DND-41 (cell line): ENCODE measurements around the gene SATB1.

Experiments used
- ATAC-seq: fragments of 200-7000 bp; cut with Tn5 transposase; 3 replicates; pipeline ENCODE4 v1.9.1; 2021; ENCODE audit warnings: low read depth; ENCODE audit not compliant: insufficient read depth
- DNase-seq: peaks from one replicate; pipeline ENCODE4 v3.0.0-alpha.2; 2020
- H2AFZ ChIP-seq: 2 replicates; pipeline ENCODE4 v1.6.0; 2012; ENCODE audit warnings: low read depth, low read length
- H3K27ac ChIP-seq: 2 replicates; pipeline ENCODE4 v1.5.1; 2012; ENCODE audit warnings: low read length, inconsistent platforms
- H3K27me3 ChIP-seq: fragments of 200-600 bp; sonication (generic); 2 replicates; pipeline ENCODE4 v1.6.0; 2012; ENCODE audit warnings: low read length, mild to moderate bottlenecking, inconsistent platforms; ENCODE audit not compliant: insufficient read depth, poor library complexity
- H3K36me3 ChIP-seq: 2 replicates; pipeline ENCODE4 v1.5.1; 2012; ENCODE audit warnings: low read length, inconsistent platforms; ENCODE audit not compliant: insufficient read depth
- H3K4me1 ChIP-seq: 2 replicates; pipeline ENCODE4 v1.5.1; 2012; ENCODE audit warnings: mild to moderate bottlenecking, low read length; ENCODE audit not compliant: insufficient read depth
- H3K4me2 ChIP-seq: 2 replicates; pipeline ENCODE4 v1.6.0; 2012; ENCODE audit warnings: mild to moderate bottlenecking, moderate library complexity, low read length, inconsistent platforms; ENCODE audit not compliant: insufficient read depth
- H3K4me3 ChIP-seq, 2 experiments: fragments of 200-600 bp in 1 of 2; shearing (Covaris generic) in 1 of 2; 2 replicates each; pipeline ENCODE4 v1.5.1; 2012 to 2016; ENCODE audit warnings: inconsistent platforms in 2 of 2, low read length in 2 of 2, mild to moderate bottlenecking in 2 of 2, low read depth in 1 of 2, moderate library complexity in 1 of 2
- H3K79me2 ChIP-seq: 2 replicates; pipeline ENCODE4 v1.6.0; 2012; ENCODE audit warnings: low read length, inconsistent platforms; ENCODE audit not compliant: insufficient read depth
- H3K9ac ChIP-seq: 2 replicates; pipeline ENCODE4 v1.6.0; 2012; ENCODE audit warnings: low read depth, mild to moderate bottlenecking, inconsistent platforms, low read length, moderate library complexity
- H3K9me3 ChIP-seq: 2 replicates; pipeline ENCODE4 v1.5.1; 2012; ENCODE audit warnings: low read length, moderate library complexity, mild to moderate bottlenecking, inconsistent platforms; ENCODE audit not compliant: insufficient read depth, severe bottlenecking
- H4K20me1 ChIP-seq: 2 replicates; pipeline ENCODE4 v1.6.0; 2012; ENCODE audit warnings: low read length; ENCODE audit not compliant: insufficient read depth
- EZH2 ChIP-seq: IDR thresholded peaks from 3 replicates; pipeline ENCODE4 v1.6.1; 2012; ENCODE audit warnings: borderline replicate concordance, low read depth, mild to moderate bottlenecking, moderate library complexity, low read length, inconsistent platforms; ENCODE audit not compliant: severe bottlenecking
- TF ChIP-seq, protein P1 (sequence below): IDR thresholded peaks from 2 replicates; pipeline ENCODE4 v1.5.1; 2012; ENCODE audit warnings: borderline replicate concordance, low read length, moderate library complexity, mild to moderate bottlenecking; ENCODE audit not compliant: poor library complexity, severe bottlenecking; ENCODE audit errors: extremely low read depth

SATB1 gene

DNA sequence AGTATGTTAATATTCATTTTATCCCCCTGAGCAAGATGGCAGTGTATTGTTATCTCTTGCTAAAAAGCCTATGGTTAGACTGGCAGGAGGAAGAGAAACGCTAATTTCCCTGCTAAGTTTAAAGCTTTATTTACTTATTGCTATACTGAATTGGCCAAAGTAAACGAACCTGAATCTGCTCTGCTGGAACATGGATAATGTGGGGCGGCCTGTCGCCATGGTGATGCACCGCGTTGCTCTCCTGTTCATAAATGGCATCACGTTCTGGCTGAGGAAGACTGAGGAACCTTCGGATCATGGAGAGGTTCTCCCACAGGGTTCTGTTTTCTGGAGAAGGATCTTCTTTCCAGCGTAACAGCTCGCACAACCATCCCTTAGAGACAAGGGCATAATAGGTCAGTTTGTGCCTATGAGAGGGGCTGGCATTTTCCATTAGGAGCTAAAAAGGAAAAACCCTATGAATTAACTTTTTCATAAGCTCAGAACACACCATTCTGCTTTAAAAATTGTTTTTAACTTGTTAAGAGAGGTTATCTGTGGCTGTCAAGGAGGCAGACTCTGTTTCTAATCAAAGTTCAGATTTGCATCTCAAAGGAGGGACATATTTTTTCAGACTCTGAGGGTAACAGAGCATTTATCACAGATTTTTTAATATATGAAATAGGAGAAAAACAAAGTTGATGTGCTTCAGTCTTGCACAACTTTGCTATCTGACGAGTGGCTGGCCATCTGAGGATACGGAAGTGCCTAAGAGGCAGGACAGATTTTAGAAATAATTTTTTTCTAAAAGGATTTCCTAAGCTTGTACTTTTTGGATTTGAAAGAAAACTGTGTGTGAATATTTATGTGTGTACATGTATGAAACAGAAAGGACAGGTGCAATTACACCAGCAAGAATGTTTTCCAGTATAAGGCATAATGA lies 73.1 kb downstream of the SATB1 start:
- H3K4me2 ChIP-seq, result no peak overlapping the region
- TF ChIP-seq, protein P1, sequence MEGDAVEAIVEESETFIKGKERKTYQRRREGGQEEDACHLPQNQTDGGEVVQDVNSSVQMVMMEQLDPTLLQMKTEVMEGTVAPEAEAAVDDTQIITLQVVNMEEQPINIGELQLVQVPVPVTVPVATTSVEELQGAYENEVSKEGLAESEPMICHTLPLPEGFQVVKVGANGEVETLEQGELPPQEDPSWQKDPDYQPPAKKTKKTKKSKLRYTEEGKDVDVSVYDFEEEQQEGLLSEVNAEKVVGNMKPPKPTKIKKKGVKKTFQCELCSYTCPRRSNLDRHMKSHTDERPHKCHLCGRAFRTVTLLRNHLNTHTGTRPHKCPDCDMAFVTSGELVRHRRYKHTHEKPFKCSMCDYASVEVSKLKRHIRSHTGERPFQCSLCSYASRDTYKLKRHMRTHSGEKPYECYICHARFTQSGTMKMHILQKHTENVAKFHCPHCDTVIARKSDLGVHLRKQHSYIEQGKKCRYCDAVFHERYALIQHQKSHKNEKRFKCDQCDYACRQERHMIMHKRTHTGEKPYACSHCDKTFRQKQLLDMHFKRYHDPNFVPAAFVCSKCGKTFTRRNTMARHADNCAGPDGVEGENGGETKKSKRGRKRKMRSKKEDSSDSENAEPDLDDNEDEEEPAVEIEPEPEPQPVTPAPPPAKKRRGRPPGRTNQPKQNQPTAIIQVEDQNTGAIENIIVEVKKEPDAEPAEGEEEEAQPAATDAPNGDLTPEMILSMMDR, result no peak
- TF ChIP-seq EZH2, result no peak
- no peak overlapping the region for H3K9ac ChIP-seq
- H4K20me1 ChIP-seq, result no peaks in the 10 kb centered on the region
- H3K27me3 ChIP-seq, result no peaks in the 10 kb centered on the region
- H3K4me3 ChIP-seq, result no peak overlapping the region
- ATAC-seq (no peak), DNase-seq (no peak)
- H3K79me2 ChIP-seq, result 0 out of 2 replicates have a peak, but pooled peaks cover 3% of the 10 kb centered on the region
- H2AFZ ChIP-seq, result no peak overlapping the region
- no peak overlapping the region for H3K27ac ChIP-seq
- H3K36me3 ChIP-seq, result peaks cover 66% of the 10 kb centered on the region
- H3K9me3 ChIP-seq, result no peaks in the 10 kb centered on the region
- H3K4me1 ChIP-seq, result no peaks in the 10 kb centered on the region

DNA sequence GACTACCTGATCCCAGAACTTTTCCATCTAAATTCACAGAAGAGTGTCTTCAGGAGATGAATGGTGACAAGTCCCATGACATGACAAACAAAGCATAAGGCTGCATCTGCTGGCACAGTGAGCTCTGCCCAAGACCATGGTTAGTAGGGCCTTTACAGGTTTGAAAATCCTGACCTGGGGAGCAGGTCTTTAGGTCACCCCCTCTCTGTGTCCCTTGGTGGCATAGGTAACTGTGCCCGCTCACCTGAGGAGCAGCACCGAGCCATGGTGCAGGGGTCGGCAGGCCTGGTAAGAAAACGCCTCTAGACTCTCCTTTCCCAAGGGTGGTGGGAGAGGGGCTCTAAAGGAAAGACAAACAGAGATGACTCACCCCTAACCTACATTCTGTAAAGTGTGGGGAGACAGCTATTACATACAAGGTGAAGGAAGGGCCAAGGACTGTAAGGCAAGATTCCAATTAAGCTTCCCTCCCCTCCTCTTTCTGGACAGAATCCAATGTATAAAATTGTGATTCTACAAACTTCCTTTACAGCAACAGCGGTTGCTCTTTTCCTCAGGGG lies 74.0 kb downstream of the SATB1 start:
- TF ChIP-seq EZH2, result no peak
- TF ChIP-seq, protein P1, result no peak
- H3K4me3 ChIP-seq, result no peak overlapping the region
- H3K9me3 ChIP-seq, result no peaks in the 10 kb centered on the region
- no peaks in the 10 kb centered on the region for H3K4me1 ChIP-seq
- no peaks in the 10 kb centered on the region for H3K27me3 ChIP-seq
- no peak overlapping the region for H2AFZ ChIP-seq
- no peak overlapping the region for H3K9ac ChIP-seq
- DNase-seq (no peak), ATAC-seq (no peak)
- H3K4me2 ChIP-seq, result no peak overlapping the region
- H4K20me1 ChIP-seq, result no peaks in the 10 kb centered on the region
- 0 out of 2 replicates have a peak, but pooled peaks cover 3% of the 10 kb centered on the region for H3K79me2 ChIP-seq
- peak overlapping the region; percentile 9; the same call in 1 of the 2 replicates for H3K27ac ChIP-seq
- peaks cover 68% of the 10 kb centered on the region for H3K36me3 ChIP-seq

DNA sequence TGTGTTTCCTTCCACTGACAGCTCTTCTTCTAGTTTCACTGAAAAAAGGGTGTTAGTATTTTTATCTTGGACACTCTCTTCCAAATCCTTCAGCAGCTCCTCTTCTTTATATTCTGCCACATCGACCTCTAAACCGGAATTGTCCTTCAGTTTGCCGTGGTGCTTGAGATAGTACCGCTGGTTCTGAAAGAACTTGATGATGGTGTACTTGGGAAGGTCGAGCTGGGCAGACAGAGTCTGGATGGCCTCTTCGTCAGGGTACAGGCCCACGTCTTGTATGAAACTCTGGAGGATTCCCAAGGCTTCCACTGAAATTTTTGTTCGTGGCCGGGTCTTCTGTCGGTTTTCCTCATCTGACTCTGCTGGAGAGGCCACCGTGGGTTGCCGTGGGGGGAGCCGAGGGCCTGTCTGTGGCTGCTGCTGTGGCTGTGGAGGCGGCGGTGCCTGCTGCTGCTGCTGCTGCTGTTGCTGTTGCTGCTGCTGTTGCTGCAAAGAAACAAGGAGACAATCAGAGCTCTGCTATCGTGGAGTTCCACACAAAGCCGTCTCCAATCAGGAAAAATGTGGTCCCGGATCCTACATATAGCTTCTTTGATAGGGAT lies 75.8 kb downstream of the SATB1 start:
- no peak for DNase-seq
- Histone ChIP-seq H3K27me3 (no peaks in the 10 kb centered on the region), H4K20me1 (no peaks in the 10 kb centered on the region), H3K9ac (no peak overlapping the region), H3K79me2 (0 out of 2 replicates have a peak, but pooled peaks cover 3% of the 10 kb centered on the region), H3K27ac (peak overlapping the region; percentile 25; the same call in 1 of the 2 replicates), H3K36me3 (peaks cover 65% of the 10 kb centered on the region), H3K4me3 (no peak overlapping the region), H3K4me2 (no peak overlapping the region), H3K4me1 (peaks cover 9% of the 10 kb centered on the region), H2AFZ (no peak overlapping the region), H3K9me3 (no peaks in the 10 kb centered on the region)
- no peak for ATAC-seq
- no peak for TF ChIP-seq EZH2
- TF ChIP-seq, protein P1, result no peak
